ENCODE measurements around the gene KCTD16.

GRCh38 chr5:144522698-144523097, 352.0 kb downstream of the KCTD16 start:
- TF ChIP-seq SIN3A (IDR thresholded peaks at IDR 0.05; ENCODE audit: borderline replicate concordance, low read depth, low read length): no peak
- no peak for TF ChIP-seq RCOR1 (IDR thresholded peaks at IDR 0.05; ENCODE audit: low read length)
- TF ChIP-seq YY1 (IDR thresholded peaks at IDR 0.05; ENCODE audit: low read depth): no peak
- no peak for TF ChIP-seq FOXJ3 (CRISPR knock-in tag; IDR thresholded peaks at IDR 0.05)

All from SK-N-SH (cell line).